Left cardiac atrium (tissue), 4 donors: Measurements from ENCODE around the gene XXYLT1. TPM values are rescaled to one million over a fixed set of nuclear protein-coding genes. Genes with fewer than 3 reads are reported as not detected.
A peak's percentile ranks its signal among the peaks of the same experiment; 100 is the strongest.

Source experiments
- ATAC-seq, 2 donors: fragments of 200-7000 bp; cut with Tn5 transposase; one replicate each; pipeline ENCODE4 v1.9.1; 2020; ENCODE audit warnings: mild to moderate bottlenecking in 2 of 2, moderate library complexity in 2 of 2
- DNase-seq: peaks from one replicate; pipeline ENCODE4 v3.0.0-alpha.2; 2020
- intact Hi-C, 2 donors: fragments of 100-400 bp; cut with DNase I; formaldehyde crosslinking; loops; one replicate each; pipeline versions ENCODE4 v1.14.1 to v1.15.1; 2022 to 2023
- microRNA-seq, 2 donors: library from miRNA; unstranded; fragments of <30 nt; microRNA quantifications; one replicate each; pipeline ENCODE4 v1.2.0, GENCODE V29; 2020
- total RNA-seq, 2 donors: library from RNA; stranded (reverse); fragmentation: NEBNext Ultra II Directional; extraction: Animal tissue kit (Norgen Biotek cat#: 25700); gene quantifications; one replicate each; pipeline ENCODE4 v1.2.1, GENCODE V29; 2021
- donor health status: DM: no; HTN: yes; CAD: no.
- donor health status: DM: no; HTN: yes; CAD: no; lungs with severe emphysema.
- donor health status: DM: yes; HTN: yes; CAD: no.
- donor health status: Dilated cardiomyopathy.

XXYLT1 gene
- total RNA-seq, 2 donors from 2014 or later, result 4.2 to 8.8 TPM

GRCh38 chr3:195025056-195025883 lies 245.7 kb downstream of the XXYLT1 start:
- intact Hi-C loops, result no loop called here
- ATAC-seq (no peak), DNase-seq (no peak)

DNA sequence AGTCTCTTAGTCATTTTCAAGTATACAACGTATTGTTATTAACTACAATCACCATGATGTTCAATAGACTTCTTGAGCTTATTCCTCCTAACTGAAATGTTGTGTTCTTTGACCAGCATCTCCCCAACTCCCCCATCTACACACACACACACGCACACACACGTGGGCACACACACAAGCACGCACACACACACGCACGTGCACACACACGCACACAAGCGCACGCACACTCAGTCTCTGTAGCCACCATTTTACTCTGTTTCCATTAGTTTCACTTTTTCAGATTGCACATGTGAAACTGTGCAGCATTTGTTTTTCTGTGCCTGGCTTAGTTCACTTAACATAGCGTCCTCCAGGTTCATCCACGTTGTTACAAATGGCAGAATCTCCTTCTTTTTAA lies 247.0 kb downstream of the XXYLT1 start:
- no peak for DNase-seq
- no peak for ATAC-seq
- intact Hi-C loops, result no loop called here

DNA sequence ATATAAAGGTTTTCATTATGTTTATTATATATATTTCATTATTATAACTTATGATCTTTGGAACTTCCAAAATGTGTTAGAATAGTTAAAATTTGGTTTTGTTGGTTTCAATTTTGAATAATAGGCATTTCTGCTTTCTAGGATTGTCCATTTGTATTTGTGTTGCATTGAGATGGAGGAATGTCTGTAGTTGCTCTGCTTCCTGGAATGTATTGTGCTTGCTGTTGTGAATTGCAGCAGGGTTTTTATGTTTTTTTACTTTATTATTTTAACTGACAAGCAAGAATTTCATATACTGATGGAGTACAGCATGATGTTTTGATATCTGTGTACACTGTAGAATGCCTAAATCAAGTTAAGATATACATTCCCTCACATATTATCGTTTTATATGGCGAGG lies 247.4 kb downstream of the XXYLT1 start:
- DNase-seq (no peak), ATAC-seq (no peak)
- intact Hi-C loops, result no loop called here

DNA sequence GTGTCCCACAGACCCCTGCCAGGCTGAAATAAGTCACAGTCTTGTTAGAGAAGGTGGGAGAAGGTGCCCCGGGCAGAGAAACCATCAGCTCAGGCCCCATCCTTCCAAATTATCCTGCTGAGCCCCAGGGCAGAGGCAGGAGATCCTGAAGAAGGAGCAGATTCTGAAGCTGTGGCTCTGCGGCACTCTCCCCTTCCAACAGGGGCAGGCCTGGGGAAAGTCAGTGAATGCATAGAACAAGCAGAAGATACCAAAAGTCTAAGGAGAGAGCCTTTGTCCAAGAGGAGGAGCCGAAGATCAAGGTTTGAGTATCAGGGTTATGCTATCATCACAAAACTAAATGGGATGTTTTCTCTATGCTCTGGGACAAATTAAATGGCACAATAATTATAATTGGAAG lies 249.3 kb downstream of the XXYLT1 start:
- ATAC-seq, result no peak
- DNase-seq, result no peak
- intact Hi-C loops, result no loop called here

- intact Hi-C loops, result no loop called here
- ATAC-seq (peak; percentile 30 to 41), DNase-seq (no peak)
Observed at GRCh38 chr3:195020921-195021320, 250.0 kb downstream of the XXYLT1 start.

DNA sequence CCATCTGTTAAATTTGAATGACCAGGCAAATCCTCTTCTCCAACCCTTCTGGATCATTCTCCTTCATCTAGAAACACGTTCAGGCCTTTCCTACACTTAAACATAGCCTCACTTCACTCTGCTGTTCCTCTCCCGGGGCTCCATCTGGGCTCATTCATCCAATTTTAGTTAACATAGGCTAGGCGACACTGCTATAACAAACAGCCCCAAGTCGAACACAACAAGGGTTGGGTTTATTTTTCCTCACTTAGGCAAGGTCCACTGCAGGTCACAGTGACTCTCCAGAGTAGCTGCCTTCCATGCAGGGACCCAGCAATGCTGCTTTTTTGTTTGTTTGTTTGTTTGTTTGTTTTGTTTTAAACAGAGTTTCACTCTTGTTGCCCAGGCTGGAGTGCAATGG lies 250.8 kb downstream of the XXYLT1 start:
- DNase-seq (no peak), ATAC-seq (no peak)
- intact Hi-C loops, result no loop called here

DNA sequence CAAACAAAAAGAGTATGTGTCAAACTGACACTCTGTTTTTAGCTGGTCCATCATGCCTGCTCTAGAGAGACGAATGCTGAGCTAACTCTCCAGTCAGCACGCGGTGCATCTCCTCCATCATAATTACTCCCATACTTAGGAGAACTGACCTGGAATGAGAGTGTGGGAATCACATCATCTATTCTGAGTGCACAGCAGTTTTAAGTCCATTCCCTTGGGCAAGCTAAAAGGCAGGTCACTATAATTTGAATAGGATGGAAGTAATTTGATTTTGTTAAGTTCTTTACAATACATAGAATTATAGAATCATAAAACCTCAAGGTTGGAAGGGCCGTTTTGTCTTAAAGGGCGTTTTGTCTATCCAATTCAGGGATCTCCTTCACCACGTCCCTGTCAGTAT lies 251.6 kb downstream of the XXYLT1 start:
- DNase-seq, result no peak
- intact Hi-C loops, result no loop called here
- no peak for ATAC-seq

Small RNA genes within 50 kb of the gene (microRNA-seq; reads per million reads assigned to microRNA genes)
- gene MIR3137, result 0 reads per million in 2 donors

Other genes starting within 250 kb of the XXYLT1 start
- gene ACAP2, start 171.9 kb upstream of the XXYLT1 start, total RNA-seq, result 10 to 100 TPM; 24.3 to 25.3 TPM